Breast epithelium (tissue), 3 donors: Measurements from ENCODE around the gene MTMR6.
A peak's percentile ranks its signal among the peaks of the same experiment; 100 is the strongest.

Experiments
- POLR2A ChIP-seq: fragments of 450-650 bp; IDR thresholded peaks from one replicate; pipeline ENCODE4 v1.6.1; 2016; ENCODE audit warnings: antibody characterized with exemption, mild to moderate bottlenecking, moderate library complexity
- POLR2AphosphoS5 ChIP-seq, 3 donors: sonication (generic); formaldehyde crosslinking; IDR thresholded peaks; one replicate each; pipeline ENCODE4 v1.6.1; 2017; ENCODE audit warnings: antibody characterized with exemption in 3 of 3
- TF ChIP-seq, protein P1 (sequence below), 3 donors: fragments of 450-650 bp; IDR thresholded peaks; one replicate each; pipeline ENCODE4 v1.5.1; 2016 to 2017; ENCODE audit warnings: antibody characterized with exemption in 3 of 3, mild to moderate bottlenecking in 3 of 3, moderate library complexity in 3 of 3

DNA sequence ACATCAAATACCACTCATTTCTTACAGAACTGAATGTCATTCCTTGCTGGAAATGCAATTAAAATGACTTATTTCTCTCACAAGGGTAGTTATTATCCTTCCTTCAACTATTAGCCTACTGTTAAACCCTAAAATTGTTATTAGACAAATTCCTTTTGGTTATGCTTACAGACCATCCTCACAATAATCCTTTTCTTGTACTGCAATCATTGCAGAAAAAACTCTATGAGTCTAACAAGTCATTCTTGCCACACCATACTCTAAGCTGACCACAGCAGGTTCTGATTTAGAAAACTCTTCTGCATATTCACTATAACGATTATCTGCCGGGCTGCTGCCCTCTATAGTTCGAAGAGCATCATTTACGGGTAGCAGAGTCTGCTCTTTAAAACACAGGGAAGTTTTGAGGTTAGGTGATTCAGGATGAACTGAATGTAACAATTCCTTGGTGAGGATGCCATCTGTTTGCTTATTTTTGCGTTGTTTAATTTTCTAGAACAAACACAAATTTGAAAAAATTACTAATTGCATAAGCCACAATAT lies 38.2 kb downstream of the MTMR6 start:
- TF ChIP-seq, protein P1, sequence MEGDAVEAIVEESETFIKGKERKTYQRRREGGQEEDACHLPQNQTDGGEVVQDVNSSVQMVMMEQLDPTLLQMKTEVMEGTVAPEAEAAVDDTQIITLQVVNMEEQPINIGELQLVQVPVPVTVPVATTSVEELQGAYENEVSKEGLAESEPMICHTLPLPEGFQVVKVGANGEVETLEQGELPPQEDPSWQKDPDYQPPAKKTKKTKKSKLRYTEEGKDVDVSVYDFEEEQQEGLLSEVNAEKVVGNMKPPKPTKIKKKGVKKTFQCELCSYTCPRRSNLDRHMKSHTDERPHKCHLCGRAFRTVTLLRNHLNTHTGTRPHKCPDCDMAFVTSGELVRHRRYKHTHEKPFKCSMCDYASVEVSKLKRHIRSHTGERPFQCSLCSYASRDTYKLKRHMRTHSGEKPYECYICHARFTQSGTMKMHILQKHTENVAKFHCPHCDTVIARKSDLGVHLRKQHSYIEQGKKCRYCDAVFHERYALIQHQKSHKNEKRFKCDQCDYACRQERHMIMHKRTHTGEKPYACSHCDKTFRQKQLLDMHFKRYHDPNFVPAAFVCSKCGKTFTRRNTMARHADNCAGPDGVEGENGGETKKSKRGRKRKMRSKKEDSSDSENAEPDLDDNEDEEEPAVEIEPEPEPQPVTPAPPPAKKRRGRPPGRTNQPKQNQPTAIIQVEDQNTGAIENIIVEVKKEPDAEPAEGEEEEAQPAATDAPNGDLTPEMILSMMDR (IDR thresholded peaks at IDR 0.05), result peak in 1 of 3 donors; percentile 16
- TF ChIP-seq POLR2A, result no peak
- no peak for TF ChIP-seq POLR2AphosphoS5 (IDR thresholded peaks at IDR 0.05)
